ENCODE data around the gene RBM45.
"Not testable (repeated sequence)": the region's sequence is repeated elsewhere in the genome, so short reads cannot be mapped to it uniquely, and the experiment has no call there.

The RBM45 gene

GRCh38 chr2:178152542-178152941 is 40.3 kb downstream of the RBM45 start:
- Histone ChIP-seq H3F3A (ENCODE audit: insufficient read depth) (no peaks in the 10 kb centered on the region), H3K9me2 (replicated peaks; ENCODE audit: insufficient read depth, low read length) (no peaks in the 10 kb centered on the region), H3K9me3 (ENCODE audit: insufficient read depth, low read length) (no peaks in the 10 kb centered on the region), H2AFZ (ENCODE audit: low read depth, low read length, severe bottlenecking) (no peak overlapping the region), H3K27ac (ENCODE audit: low read depth, low read length) (no peak overlapping the region), H4K20me1 (ENCODE audit: low read depth, low read length) (no peaks in the 10 kb centered on the region), H3K79me2 (ENCODE audit: insufficient read depth, low read length) (no peaks in the 10 kb centered on the region), H3K36me3 (ENCODE audit: low read length) (no peaks in the 10 kb centered on the region), H3K27me3 (ENCODE audit: low read length) (no peaks in the 10 kb centered on the region), H3K4me2 (ENCODE audit: low read depth, low read length, poor library complexity, severe bottlenecking) (no peak overlapping the region), H3K4me3 (ENCODE audit: insufficient read depth, low read length, poor library complexity, severe bottlenecking) (no peak overlapping the region), H3K9ac (ENCODE audit: low read length) (no peak overlapping the region)
- no peak for TF ChIP-seq EZH2phosphoT487 (conservative IDR thresholded peaks at IDR 0.05; ENCODE audit: low read length)
- no peak for TF ChIP-seq CTCF (IDR thresholded peaks at IDR 0.05; ENCODE audit: insufficient read depth, low read length, poor library complexity, severe bottlenecking)

- Histone ChIP-seq H3K36me3 (ENCODE audit: low read length) (no peaks in the 10 kb centered on the region), H3K9me3 (ENCODE audit: insufficient read depth, low read length) (no peaks in the 10 kb centered on the region), H2AFZ (ENCODE audit: low read depth, low read length, severe bottlenecking) (no peak overlapping the region), H3K4me2 (ENCODE audit: low read depth, low read length, poor library complexity, severe bottlenecking) (no peak overlapping the region), H3K79me2 (ENCODE audit: insufficient read depth, low read length) (no peaks in the 10 kb centered on the region), H3K27me3 (ENCODE audit: low read length) (no peaks in the 10 kb centered on the region), H4K20me1 (ENCODE audit: low read depth, low read length) (no peaks in the 10 kb centered on the region), H3K9ac (ENCODE audit: low read length) (no peak overlapping the region), H3K27ac (ENCODE audit: low read depth, low read length) (no peak overlapping the region), H3K9me2 (replicated peaks; ENCODE audit: insufficient read depth, low read length) (no peaks in the 10 kb centered on the region), H3F3A (ENCODE audit: insufficient read depth) (no peaks in the 10 kb centered on the region), H3K4me3 (ENCODE audit: insufficient read depth, low read length, poor library complexity, severe bottlenecking) (no peak overlapping the region)
- no peak for TF ChIP-seq CTCF (IDR thresholded peaks at IDR 0.05; ENCODE audit: insufficient read depth, low read length, poor library complexity, severe bottlenecking)
- no peak for TF ChIP-seq EZH2phosphoT487 (conservative IDR thresholded peaks at IDR 0.05; ENCODE audit: low read length)
These were observed 40.7 kb downstream of the RBM45 start for GRCh38 chr2:178152977-178153376.

- not testable (repeated sequence) for H3K4me3 ChIP-seq (ENCODE audit: insufficient read depth, low read length, poor library complexity, severe bottlenecking)
These were observed 41.6 kb downstream of the RBM45 start for GRCh38 chr2:178153878-178154277.

GRCh38 chr2:178155524-178155923 is 43.3 kb downstream of the RBM45 start:
- Histone ChIP-seq H3K9me2 (replicated peaks; ENCODE audit: insufficient read depth, low read length) (no peaks in the 10 kb centered on the region), H3K36me3 (ENCODE audit: low read length) (no peaks in the 10 kb centered on the region), H3K9me3 (ENCODE audit: insufficient read depth, low read length) (no peaks in the 10 kb centered on the region), H3K4me3 (ENCODE audit: insufficient read depth, low read length, poor library complexity, severe bottlenecking) (no peak overlapping the region), H3K27me3 (ENCODE audit: low read length) (no peaks in the 10 kb centered on the region), H3K9ac (ENCODE audit: low read length) (no peak overlapping the region), H4K20me1 (ENCODE audit: low read depth, low read length) (no peaks in the 10 kb centered on the region), H3K27ac (ENCODE audit: low read depth, low read length) (no peak overlapping the region), H2AFZ (ENCODE audit: low read depth, low read length, severe bottlenecking) (no peak overlapping the region), H3K4me2 (ENCODE audit: low read depth, low read length, poor library complexity, severe bottlenecking) (no peak overlapping the region), H3K79me2 (ENCODE audit: insufficient read depth, low read length) (no peaks in the 10 kb centered on the region), H3F3A (ENCODE audit: insufficient read depth) (no peaks in the 10 kb centered on the region)
- TF ChIP-seq CTCF (IDR thresholded peaks at IDR 0.05; ENCODE audit: insufficient read depth, low read length, poor library complexity, severe bottlenecking), result no peak
- TF ChIP-seq EZH2phosphoT487 (conservative IDR thresholded peaks at IDR 0.05; ENCODE audit: low read length), result no peak

More at GRCh38 chr2:178153878-178154277, 41.6 kb downstream of the RBM45 start:
- H2AFZ ChIP-seq (ENCODE audit: low read depth, low read length, severe bottlenecking); H3K9me3 ChIP-seq (ENCODE audit: insufficient read depth, low read length); H3K36me3 ChIP-seq (ENCODE audit: low read length); H3K27me3 ChIP-seq (ENCODE audit: low read length); H3F3A ChIP-seq (ENCODE audit: insufficient read depth); H4K20me1 ChIP-seq (ENCODE audit: low read depth, low read length); H3K9me2 ChIP-seq (replicated peaks; ENCODE audit: insufficient read depth, low read length); H3K9ac ChIP-seq (ENCODE audit: low read length); H3K27ac ChIP-seq (ENCODE audit: low read depth, low read length); H3K79me2 ChIP-seq (ENCODE audit: insufficient read depth, low read length); H3K4me2 ChIP-seq (ENCODE audit: low read depth, low read length, poor library complexity, severe bottlenecking): not testable (repeated sequence)

All from SU-DHL-6 (cell line).